ENCODE data around the gene GK.

GK gene

DNA sequence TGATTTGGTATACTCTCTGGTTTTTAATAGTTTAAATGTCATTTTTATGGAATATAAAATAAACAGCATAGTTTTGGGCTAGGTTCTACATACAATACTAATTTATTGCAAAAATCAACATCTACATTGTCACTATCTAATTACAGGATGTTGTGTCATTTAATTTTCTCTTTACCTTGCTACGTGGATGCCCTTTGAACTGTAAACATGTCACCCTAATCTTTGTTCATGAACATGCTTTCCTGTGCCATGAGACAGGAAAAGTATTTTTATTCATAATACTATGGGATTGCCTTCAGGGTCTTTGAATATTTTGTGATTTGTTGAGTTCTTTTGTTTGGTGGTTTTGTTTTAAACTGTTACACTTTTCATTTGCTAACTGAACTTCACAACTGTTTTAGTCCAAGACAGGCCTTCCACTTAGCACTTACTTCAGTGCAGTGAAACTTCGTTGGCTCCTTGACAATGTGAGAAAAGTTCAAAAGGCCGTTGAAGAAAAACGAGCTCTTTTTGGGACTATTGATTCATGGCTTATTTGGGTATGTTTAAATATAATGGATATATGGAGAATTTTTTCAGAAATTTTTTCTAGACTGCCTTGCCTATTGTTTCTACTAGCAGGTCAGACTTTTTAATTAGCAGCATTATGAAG is 40.9 kb downstream of the GK start:
- H3K9me3 Mint-ChIP-seq, result no peaks in the 10 kb centered on the region
- no peaks in the 10 kb centered on the region for H3K27me3 Mint-ChIP-seq
- H3K36me3 Mint-ChIP-seq (ENCODE audit: insufficient read depth), result no peaks in the 10 kb centered on the region
- H3K4me3 Mint-ChIP-seq, result no peak overlapping the region
- no peaks in the 10 kb centered on the region for H3K4me1 Mint-ChIP-seq (ENCODE audit: low read depth in 2 of 2)
- no peak overlapping the region for H3K27ac Mint-ChIP-seq
- ATAC-seq (replicated peaks), result no peak
- DNase-seq, result no peak

DNA sequence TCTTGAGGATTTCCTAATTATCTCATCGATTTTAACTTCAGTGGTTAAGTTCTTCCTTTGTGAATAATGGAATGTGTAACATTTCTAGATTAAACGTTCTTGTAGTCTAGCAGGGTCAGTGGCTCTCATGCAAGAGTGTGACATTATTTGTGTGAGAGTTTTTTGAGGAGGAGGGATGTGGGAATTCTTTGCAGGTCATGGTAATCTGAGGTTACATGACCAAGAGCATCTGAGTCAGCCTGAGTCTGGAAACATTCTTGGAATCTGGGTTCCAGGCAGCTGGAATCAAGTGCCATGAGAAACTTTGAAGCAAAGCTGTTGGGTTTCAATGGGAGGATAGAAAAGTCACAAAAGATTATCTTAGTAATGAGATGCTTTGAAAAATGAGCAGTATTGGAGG is 49.5 kb downstream of the GK start:
- no peaks in the 10 kb centered on the region for H3K4me1 Mint-ChIP-seq (ENCODE audit: low read depth in 2 of 2)
- H3K9me3 Mint-ChIP-seq, result no peaks in the 10 kb centered on the region
- H3K36me3 Mint-ChIP-seq (ENCODE audit: insufficient read depth), result no peaks in the 10 kb centered on the region
- DNase-seq (no peak), ATAC-seq (replicated peaks) (no peak)
- H3K27me3 Mint-ChIP-seq, result no peaks in the 10 kb centered on the region
- no peak overlapping the region for H3K27ac Mint-ChIP-seq
- no peak overlapping the region for H3K4me3 Mint-ChIP-seq

DNA sequence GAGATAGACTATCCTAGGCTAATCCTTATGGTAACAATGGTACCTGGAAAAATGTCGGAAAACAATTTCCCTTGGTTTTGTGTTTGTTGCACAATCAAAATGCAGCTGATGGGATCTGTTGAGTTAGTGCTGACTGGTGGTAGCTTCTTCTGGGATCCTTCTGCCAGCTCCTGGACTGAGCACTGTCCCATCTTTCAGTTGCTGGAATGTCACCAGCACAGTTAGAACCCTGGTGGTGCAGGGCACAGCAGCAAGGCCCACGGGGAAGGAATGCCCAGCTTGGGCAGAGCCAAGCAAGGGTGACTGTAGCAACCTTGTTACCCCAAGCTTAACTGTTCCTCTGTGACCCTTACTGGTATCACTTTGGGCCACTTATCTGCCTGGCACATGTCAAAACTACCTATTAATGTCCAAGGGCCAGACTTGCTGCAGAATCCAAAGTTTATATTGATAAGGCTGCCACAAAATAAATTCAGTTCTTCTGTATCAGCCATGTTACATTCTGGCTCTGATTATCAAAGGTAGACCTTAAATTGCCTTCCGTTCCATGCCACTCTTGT is 53.1 kb downstream of the GK start:
- Mint-ChIP-seq H3K27me3 (no peaks in the 10 kb centered on the region), H3K9me3 (no peaks in the 10 kb centered on the region), H3K4me1 (ENCODE audit: low read depth in 2 of 2) (no peaks in the 10 kb centered on the region), H3K36me3 (ENCODE audit: insufficient read depth) (no peaks in the 10 kb centered on the region), H3K27ac (no peak overlapping the region), H3K4me3 (no peak overlapping the region)
- DNase-seq (no peak), ATAC-seq (replicated peaks) (no peak)

DNA sequence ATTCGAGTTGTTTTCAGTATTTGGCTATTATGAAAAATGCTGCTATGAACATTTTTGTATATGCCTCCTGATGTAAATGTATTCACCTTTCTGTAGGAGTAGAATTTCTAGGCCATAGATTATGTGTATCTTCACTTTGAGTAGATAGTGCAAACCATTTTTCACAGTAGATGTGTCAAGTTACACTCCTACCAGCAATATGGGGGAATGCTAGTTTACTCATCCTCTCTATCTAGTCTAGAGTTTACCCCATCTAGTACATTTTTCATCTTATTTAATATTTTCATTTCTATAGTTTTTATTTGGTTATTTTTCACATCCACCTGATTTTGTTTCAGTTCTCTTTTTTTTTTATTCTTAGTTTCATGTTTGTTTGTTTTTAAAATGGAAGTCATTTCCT is 59.0 kb downstream of the GK start:
- no peak overlapping the region for H3K4me3 Mint-ChIP-seq
- no peak overlapping the region for H3K27ac Mint-ChIP-seq
- no peaks in the 10 kb centered on the region for H3K27me3 Mint-ChIP-seq
- peaks cover 2% of the 10 kb centered on the region for H3K36me3 Mint-ChIP-seq (ENCODE audit: insufficient read depth)
- DNase-seq (no peak), ATAC-seq (replicated peaks) (no peak)
- no peaks in the 10 kb centered on the region for H3K4me1 Mint-ChIP-seq (ENCODE audit: low read depth in 2 of 2)
- H3K9me3 Mint-ChIP-seq, result no peaks in the 10 kb centered on the region

DNA sequence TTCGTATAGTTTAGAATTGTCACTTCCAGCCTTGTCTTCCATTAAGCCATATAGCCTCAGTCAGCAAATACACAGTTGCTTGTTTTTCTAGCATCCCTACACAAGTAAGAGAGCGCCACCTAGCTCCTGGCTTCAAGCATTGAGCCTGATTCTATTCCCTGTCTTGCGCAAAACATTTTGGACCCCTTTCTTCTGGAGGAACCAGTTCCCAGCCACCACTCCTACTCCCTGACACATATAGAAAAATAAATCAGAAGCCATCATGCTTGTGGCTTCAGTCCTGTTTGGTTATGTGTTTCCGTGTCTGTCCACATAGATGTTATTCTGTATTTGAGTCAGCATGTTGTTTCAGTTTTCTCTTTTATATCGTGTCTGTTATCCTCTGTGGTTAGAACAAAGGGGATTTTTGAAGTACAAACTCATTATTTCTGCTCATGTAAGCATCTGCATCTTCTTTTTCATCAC is 59.9 kb downstream of the GK start:
- no peak overlapping the region for H3K4me3 Mint-ChIP-seq
- H3K27ac Mint-ChIP-seq, result no peak overlapping the region
- H3K27me3 Mint-ChIP-seq, result no peaks in the 10 kb centered on the region
- ATAC-seq (replicated peaks), result no peak
- DNase-seq, result peak; percentile 1 to 15 (median 4)
- H3K4me1 Mint-ChIP-seq (ENCODE audit: low read depth in 2 of 2), result no peaks in the 10 kb centered on the region
- H3K9me3 Mint-ChIP-seq, result no peaks in the 10 kb centered on the region
- H3K36me3 Mint-ChIP-seq (ENCODE audit: insufficient read depth), result peaks cover 5% of the 10 kb centered on the region

DNA sequence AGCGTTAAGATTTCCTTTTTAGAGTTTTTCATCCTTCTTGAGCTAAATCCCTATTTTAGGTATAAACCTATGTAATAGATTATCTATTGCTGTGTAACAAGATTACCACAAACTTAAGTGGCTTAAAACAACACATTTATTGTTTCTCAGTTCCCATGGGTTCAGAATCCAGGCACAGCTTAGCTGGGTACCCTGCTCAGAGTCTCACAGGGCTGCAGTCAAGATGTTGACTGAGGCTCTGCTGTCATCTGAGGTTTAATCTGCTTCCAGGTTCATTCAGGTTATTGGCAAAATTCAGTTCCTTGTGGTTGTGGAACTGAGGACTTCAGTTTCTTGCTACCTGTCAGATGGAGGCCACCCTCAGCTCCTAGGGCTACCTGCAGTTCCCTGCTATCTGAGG is 60.9 kb downstream of the GK start:
- DNase-seq (no peak), ATAC-seq (replicated peaks) (no peak)
- peaks cover 5% of the 10 kb centered on the region for H3K36me3 Mint-ChIP-seq (ENCODE audit: insufficient read depth)
- no peaks in the 10 kb centered on the region for H3K27me3 Mint-ChIP-seq
- H3K27ac Mint-ChIP-seq, result no peak overlapping the region
- H3K4me3 Mint-ChIP-seq, result no peak overlapping the region
- no peaks in the 10 kb centered on the region for H3K9me3 Mint-ChIP-seq
- H3K4me1 Mint-ChIP-seq (ENCODE audit: low read depth in 2 of 2), result no peaks in the 10 kb centered on the region

DNA sequence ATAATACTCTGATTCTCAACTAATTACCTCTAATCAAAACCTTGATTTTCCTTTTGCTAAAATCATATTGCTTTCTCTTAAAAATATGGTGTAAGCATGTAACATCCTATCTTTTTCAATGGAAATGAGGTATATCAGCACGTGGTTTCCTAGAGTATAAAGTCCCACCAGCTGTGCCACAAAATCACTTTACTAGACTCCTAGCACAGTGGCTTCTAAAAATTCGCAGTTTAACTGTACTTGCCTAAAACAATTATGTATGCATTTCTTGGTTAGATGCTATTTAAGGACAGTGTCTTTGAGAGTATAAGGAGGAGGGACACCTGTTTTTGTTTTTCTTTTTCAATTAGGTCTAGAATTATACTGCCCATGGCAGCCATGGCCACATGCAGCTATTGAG is 62.8 kb downstream of the GK start:
- DNase-seq (no peak), ATAC-seq (replicated peaks) (no peak)
- peaks cover 14% of the 10 kb centered on the region for H3K36me3 Mint-ChIP-seq (ENCODE audit: insufficient read depth)
- H3K27ac Mint-ChIP-seq, result no peak overlapping the region
- no peaks in the 10 kb centered on the region for H3K9me3 Mint-ChIP-seq
- H3K27me3 Mint-ChIP-seq, result no peaks in the 10 kb centered on the region
- no peaks in the 10 kb centered on the region for H3K4me1 Mint-ChIP-seq (ENCODE audit: low read depth in 2 of 2)
- no peak overlapping the region for H3K4me3 Mint-ChIP-seq

DNA sequence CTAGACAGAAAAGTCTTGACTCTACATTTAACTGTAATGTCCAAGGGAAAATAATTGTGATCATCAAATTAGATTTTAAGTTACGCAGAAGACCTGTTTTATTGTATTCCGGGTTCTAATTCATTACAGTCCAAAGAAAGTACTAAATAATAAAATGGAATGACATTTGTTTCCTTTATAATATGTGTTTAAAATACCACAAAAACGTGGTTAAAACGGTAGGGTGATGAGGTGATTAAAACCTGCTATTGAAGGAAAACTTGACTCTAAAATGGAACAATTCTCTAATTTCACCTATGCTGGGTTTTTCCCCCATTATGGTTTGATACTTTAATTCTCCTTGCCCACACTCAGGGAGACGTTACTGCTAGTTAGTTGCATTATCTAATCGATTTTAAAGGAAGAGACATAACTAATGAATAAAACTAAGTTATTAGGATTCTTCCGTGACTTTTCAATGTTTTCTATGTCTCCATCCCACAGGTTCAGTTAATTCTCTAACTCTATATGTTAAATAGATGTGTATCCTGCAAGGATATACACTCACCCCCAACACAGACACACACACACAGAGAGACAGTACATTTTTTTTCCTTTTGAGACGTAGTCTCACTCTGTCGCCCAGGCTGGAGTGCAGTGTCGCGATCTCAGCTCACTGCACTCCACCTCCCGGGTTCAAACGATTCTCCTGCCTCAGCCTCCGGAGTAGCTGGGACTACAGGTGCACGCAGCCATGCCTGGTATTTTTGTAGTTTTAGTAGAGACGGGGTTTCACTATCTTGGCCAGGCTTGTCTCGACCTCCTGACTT is 80.8 kb downstream of the GK start:
- Mint-ChIP-seq H3K4me3 (no peak overlapping the region), H3K27me3 (no peaks in the 10 kb centered on the region), H3K27ac (no peak overlapping the region), H3K9me3 (no peaks in the 10 kb centered on the region), H3K36me3 (ENCODE audit: insufficient read depth) (no peaks in the 10 kb centered on the region), H3K4me1 (ENCODE audit: low read depth in 2 of 2) (no peaks in the 10 kb centered on the region)
- no peak for ATAC-seq (replicated peaks)
- no peak for DNase-seq

DNA sequence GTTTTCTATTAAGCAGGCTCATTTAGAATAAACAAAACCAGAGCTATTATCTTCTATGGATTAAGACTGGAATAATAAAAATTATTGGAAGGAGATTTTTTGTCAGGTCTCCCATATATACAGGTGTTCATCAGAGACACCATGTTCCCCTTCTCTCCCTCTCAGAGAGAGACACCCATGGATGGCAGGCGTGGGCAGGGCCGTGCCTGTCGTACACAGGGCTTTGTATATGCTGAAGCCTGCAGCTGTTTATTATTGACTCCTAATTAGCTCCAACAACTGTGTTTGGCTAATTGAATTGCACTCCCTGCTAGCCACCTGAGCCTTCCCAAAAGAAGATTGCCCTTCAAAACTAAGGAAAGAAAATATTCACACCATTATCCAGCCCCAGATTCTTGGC is 81.6 kb downstream of the GK start:
- DNase-seq, result no peak
- H3K27me3 Mint-ChIP-seq, result no peaks in the 10 kb centered on the region

DNA sequence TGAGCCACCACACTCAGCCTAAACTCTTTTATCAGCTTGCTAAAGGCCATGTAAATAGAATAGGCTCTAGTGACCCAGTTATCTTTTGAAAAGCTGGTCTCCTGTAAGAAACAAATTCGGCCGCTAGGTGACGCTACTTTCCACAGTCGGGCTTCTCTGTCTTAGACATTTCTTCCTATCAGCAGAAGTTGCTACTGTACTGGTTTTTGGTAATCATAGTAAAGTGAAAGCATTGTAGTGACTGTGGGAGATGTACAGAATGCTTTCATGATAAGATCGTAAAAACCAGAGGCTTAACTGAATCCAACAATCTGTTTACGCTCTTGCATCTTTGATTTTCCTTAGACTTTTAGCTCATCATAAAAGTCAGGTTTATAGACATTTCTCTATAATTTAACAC is 82.6 kb downstream of the GK start:
- Mint-ChIP-seq H3K4me3 (no peak overlapping the region), H3K4me1 (ENCODE audit: low read depth in 2 of 2) (no peaks in the 10 kb centered on the region), H3K27me3 (no peaks in the 10 kb centered on the region), H3K27ac (no peak overlapping the region), H3K9me3 (no peaks in the 10 kb centered on the region), H3K36me3 (ENCODE audit: insufficient read depth) (no peaks in the 10 kb centered on the region)
- peak; percentile 43 to 44 (median 43) for DNase-seq
- ATAC-seq (replicated peaks), result peak; percentile 56

More for the DNA sequence above, 81.6 kb downstream of the GK start:
- ATAC-seq (replicated peaks), result no peak
- Mint-ChIP-seq H3K36me3 (ENCODE audit: insufficient read depth) (no peaks in the 10 kb centered on the region), H3K9me3 (no peaks in the 10 kb centered on the region), H3K27ac (no peak overlapping the region), H3K4me1 (ENCODE audit: low read depth in 2 of 2) (no peaks in the 10 kb centered on the region), H3K4me3 (no peak overlapping the region)

DNA sequence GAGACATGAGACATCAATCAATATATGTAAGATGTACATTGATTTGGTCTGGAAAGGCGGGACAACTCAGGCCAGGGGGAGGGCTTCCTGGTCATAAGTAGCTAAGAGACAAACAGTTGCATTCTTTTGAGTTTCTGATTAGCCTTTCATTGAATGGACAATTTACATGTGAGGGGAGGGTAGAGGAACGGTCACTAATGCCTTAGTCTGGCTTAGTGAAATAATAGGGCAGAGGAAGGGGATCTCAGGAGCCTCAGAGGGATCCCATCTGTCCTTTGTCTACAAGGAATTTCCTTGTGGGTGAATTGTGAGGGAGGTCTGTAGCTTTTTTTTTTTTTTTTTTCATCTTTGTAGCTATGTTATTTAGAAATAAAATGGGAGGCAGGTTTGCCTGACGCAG is 88.3 kb downstream of the GK start:
- no peak overlapping the region for H3K4me3 Mint-ChIP-seq
- ATAC-seq (replicated peaks), result no peak
- no peaks in the 10 kb centered on the region for H3K27me3 Mint-ChIP-seq
- H3K4me1 Mint-ChIP-seq (ENCODE audit: low read depth in 2 of 2), result no peaks in the 10 kb centered on the region
- H3K27ac Mint-ChIP-seq, result no peak overlapping the region
- H3K36me3 Mint-ChIP-seq (ENCODE audit: insufficient read depth), result no peaks in the 10 kb centered on the region
- no peak for DNase-seq
- no peaks in the 10 kb centered on the region for H3K9me3 Mint-ChIP-seq

DNA sequence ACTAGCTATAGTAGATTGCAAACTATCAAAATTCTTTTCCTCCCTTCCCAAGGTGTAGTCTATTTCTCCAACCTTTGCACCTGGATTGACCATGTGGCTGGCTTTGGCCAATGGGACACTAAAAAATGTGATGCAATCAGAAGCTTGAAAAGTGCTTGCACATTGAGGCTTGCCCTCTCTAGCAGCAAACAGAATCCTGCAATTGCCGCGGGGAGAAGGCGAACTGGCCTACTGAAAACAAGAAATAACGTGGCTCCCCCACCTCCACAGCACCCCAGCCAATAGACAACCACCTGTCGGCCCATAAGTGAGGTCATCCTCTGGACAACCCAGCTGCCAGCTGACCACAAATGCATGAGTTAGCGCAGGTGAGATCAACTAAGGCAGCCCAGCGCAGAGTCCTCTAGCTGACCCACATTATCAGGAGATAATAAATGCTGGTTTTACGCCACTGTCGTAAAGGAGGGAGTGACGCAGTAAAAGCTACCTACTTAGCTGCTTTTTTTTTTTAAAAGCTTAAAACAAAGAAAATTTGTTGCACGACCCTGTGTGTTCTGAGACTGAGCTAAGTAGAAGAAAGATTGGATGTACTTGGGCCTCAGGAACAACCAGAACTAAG is 95.2 kb downstream of the GK start:
- H3K27ac Mint-ChIP-seq, result no peak overlapping the region
- ATAC-seq (replicated peaks) (no peak), DNase-seq (no peak)
- H3K27me3 Mint-ChIP-seq, result no peaks in the 10 kb centered on the region
- H3K36me3 Mint-ChIP-seq (ENCODE audit: insufficient read depth), result no peaks in the 10 kb centered on the region
- no peaks in the 10 kb centered on the region for H3K4me1 Mint-ChIP-seq (ENCODE audit: low read depth in 2 of 2)
- no peaks in the 10 kb centered on the region for H3K9me3 Mint-ChIP-seq
- H3K4me3 Mint-ChIP-seq, result no peak overlapping the region

DNA sequence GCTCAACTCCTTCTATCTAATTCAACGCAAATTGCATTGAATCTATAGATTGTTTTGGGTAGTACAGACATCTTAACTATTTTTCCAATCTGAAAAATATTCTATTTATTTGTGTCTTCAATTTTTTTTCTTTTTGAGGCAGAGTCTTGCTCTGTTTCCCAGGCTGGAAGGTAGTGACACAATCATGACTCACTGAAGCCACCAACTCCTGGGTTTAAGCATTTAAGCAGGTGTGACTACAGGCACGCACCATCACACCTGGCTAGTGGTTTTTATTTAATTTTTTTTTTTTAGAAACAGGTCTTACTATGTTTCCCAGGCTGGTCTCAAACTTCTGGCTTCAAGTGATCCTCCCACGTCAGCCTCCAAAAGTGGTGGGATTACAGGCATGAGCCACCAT is 98.3 kb downstream of the GK start:
- no peak for ATAC-seq (replicated peaks)
- H3K4me3 Mint-ChIP-seq, result no peak overlapping the region
- no peak for DNase-seq
- peaks cover 0 to 4% of the 10 kb centered on the region in 2 donors for H3K27me3 Mint-ChIP-seq
- no peaks in the 10 kb centered on the region for H3K36me3 Mint-ChIP-seq (ENCODE audit: insufficient read depth)
- no peaks in the 10 kb centered on the region for H3K9me3 Mint-ChIP-seq
- no peak overlapping the region for H3K27ac Mint-ChIP-seq
- H3K4me1 Mint-ChIP-seq (ENCODE audit: low read depth in 2 of 2), result no peaks in the 10 kb centered on the region

DNA sequence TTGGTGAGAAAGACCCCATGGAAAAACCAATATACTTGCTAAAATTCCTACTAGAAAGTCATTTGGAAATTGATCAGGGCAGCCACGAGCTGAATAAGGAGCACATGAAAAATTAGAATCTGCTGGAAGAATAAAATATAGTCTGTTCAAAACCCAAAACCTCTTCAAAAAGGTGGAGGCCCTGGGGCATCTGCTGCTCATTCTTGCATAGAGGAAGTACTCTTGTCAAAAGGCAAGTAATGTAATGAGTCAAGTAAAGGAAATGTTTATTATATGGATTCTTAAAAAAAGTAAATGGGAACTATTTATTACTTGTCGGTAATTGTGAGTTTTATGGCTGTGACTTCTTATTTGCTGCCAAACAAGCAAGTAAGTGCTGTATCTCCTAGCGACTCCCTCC is 109.5 kb downstream of the GK start:
- Mint-ChIP-seq H3K9me3 (no peaks in the 10 kb centered on the region), H3K27me3 (no peaks in the 10 kb centered on the region), H3K27ac (no peak overlapping the region), H3K4me3 (no peak overlapping the region), H3K4me1 (ENCODE audit: low read depth in 2 of 2) (no peaks in the 10 kb centered on the region), H3K36me3 (ENCODE audit: insufficient read depth) (no peaks in the 10 kb centered on the region)
- DNase-seq (no peak), ATAC-seq (replicated peaks) (no peak)

Measured in effector memory CD8-positive, alpha-beta T cell (primary cell).